ENCODE measurements around the gene ITGA3.
A peak's percentile ranks its signal among the peaks of the same experiment; 100 is the strongest.

Gene ITGA3

DNA sequence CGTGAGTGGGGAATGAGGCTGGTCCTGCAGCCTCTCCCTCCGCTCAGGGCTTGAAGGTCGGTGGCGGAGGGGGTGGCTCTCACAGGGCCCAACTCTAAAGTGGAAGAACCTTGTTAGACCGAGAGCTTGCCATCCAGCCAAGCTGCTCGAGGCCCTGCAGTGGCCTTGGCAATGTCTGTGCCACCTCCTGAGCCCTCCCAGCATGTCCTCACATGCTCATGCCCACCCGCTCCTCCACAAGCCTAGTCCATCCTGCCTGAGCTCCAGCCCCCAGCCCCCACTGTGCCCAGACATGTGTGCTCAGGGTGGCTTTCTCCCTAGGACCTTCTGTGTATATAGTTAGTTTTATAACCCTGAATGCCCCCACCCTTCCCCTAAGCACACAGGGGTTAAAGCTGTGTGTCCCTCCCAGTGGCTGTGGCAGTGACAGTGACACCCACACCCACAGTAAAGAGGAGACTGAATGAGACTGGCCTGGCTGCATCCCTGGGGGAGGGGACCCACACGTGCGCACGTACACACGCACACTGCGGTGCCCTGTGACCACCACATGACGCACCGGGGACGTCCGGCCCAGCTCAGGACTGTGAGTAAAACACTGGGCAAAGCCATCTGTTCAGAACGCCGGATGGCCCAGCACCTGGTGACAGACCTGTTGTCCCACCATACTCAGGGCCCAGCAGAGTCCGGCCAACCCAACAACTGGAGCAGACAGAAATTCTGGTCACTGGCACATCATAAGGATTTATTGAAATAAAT is 54.9 kb downstream of the ITGA3 start:
- no peak for DNase-seq (ENCODE audit: low read depth)

GRCh38 chr17:50111673-50112655 is 56.1 kb downstream of the ITGA3 start:
- DNase-seq (ENCODE audit: low read depth) = no peak

DNA sequence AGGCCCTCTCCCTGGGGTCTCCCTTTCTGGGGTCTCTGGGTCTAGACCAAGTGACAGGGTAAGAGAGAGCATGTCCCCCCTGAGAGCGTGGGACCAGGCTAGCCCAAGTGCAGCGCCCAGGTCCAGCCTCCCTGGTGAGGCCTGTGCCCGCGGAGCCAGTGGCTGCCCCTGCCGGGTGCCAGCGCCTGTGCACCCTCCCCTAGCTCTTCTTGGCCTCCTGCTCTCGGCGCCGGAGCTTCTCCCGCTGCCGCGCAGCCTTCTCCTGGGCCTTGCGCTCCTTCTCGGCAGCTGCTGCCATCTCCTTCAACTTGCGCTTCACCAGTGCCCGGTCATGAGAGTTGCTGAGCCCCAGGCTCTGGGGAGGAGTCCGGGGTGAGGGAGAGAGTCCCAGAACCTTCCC is 56.8 kb downstream of the ITGA3 start:
- no peak for DNase-seq (ENCODE audit: low read depth)

DNA sequence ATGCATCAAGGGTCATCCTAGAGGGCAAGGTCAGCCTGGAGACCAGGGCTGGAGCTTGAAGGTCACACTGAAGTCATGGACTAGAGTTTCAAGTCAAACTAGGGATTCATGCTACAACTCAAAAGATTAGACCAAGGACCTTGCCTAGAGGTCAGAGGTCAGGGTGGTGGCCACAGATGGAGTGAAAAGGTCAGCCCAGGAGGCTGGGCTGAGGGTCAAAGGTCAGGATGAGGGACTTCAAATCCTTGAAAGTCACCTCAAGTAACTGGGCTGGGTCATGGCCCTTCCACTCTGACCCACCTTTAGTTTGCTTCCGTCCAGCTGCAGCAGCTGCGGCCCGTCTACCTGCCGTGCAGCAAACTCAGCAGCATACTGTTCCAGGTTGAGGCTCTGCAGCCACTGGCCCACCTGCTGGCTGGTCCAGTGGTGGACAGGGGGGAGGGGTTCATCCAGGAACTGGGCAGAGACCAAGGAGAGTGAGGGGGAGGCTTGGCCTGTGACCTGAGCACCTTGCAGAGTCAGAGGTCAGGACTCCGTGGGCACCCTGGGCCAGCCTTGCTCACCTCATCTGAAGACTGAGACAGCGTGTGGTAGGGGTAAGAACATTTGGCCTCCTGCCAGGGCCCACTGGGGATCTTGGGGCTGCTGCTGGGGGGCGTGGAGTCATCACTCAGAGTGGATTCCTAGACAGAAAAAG is 57.9 kb downstream of the ITGA3 start:
- no peak for DNase-seq (ENCODE audit: low read depth)

- no peak for DNase-seq (ENCODE audit: low read depth)
Measured at GRCh38 chr17:50114401-50114800, 58.5 kb downstream of the ITGA3 start.

DNA sequence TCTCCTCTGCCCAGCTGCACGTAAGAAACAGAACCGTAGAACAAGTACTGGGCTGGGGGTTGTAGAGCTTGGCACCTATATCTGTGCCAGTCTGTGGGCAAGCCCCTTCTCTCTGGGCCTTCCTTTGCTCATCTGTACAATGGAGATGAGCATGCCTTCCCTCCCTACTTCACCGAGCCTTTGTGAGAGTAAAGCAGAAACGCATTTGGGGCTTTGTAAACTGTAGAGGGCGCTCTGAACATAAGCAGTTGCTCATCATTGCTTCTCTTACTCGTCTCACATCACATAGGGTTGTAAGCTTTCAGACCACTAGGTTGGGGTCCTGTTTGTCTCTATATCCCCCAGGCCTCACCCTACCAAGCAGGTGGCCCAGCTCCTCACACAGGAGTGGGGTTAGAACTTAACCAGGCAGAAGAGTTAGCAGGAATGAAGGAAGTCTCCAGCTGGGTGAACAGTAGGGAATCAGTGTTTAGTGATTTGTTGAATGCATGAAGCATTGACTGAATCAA is 59.0 kb downstream of the ITGA3 start:
- peak; percentile 33 for DNase-seq (ENCODE audit: low read depth)

GRCh38 chr17:50115756-50116155 is 59.8 kb downstream of the ITGA3 start:
- no peak for DNase-seq (ENCODE audit: low read depth)

DNA sequence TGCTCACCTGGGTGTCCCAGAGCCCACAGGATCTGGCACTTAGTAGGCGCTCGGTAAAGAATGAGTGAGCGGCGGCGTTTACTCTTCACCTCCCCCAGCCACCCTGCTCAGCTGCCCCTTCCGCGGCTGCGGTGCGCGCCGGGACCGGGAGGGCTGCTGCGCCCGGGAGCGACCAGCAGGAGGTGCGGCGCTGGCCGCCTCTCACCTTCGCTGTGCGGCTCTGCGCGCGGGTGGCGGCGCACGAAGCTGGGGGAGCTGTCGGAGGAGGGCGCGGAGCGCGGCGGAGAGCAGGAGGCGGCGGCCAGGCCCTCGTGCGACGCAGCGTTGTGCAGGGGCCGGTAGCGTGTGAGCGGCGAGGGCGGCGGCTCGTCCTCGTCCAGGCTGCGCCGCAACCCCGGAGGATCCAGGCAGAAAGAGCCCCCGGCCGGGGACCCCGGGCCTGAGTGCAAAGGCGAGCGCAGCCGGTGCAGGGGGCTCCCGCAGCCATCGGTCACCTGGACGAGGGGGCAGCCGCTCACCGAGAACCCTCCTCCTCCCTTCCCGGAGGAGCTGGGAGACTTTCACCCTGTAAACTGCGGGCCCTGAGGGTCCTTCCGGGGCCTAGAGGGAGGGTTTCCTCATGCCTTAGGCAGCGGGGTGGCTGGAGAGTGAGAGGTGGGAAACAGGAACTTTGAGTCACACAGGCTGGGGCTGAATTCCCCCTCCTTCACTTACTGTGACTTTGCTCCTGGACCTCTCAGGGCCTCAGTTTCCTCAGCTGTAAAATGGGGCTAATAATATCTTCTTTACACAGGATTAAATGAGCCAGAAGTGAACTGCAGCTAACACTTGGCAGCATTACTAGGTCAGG is 61.5 kb downstream of the ITGA3 start:
- DNase-seq (ENCODE audit: low read depth) = no peak

GRCh38 chr17:50118076-50118827 is 62.3 kb downstream of the ITGA3 start:
- DNase-seq (ENCODE audit: low read depth) = no peak

DNA sequence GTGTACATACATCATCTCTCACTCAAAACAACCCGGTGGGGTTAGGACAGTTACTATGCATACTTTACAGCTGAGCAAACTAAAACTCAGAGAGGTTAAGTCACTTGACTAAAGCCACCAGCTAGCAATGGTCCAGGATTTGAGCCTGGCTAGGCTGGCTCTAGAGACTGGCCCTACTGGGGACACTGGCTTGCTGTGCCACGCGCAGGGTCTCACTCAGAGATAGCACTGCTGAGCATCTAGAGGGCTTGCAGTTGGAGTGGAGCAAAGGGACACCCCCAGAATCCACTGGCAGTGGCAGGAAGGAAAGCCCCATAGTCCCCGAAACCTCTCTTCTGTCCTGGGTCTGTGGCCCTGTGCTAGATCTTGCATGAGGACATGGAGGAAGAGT is 62.9 kb downstream of the ITGA3 start:
- DNase-seq (ENCODE audit: low read depth) = no peak

DNA sequence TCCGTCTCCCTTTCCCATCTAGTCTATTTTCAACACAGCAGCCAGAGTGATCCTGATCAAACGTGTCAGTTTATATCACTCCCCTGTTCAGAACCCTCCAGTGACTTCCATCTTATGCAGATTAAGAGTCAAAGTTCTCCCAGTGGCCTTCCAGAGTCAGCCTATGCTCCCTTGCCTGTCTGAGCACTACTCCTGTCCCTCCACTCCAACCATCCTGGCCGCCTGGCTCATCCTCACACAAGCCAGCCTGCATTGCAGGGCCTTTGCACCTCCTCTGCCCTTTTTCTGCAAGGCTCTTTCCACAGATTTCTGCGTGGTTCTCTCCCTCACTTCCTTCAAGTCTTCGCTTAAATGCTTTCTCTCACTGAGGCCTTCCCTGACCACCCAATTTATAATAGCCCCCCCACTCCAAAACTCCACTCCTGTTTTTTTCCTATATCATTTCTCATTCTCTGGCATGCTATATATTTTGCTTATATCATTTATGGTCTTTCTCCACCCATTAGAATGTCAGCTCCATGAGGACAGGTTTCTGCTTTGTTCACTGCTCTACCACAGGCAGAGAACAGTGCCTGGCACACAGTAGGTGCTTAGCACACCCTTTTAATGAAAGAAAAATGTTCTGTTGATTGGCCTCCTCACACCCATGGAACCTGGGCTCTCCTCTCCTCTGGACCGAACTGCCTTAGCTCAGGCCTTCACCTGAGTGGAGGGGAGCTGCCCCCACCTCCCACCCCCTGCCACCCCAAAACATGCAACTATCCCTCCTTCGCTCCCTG is 64.8 kb downstream of the ITGA3 start:
- no peak for DNase-seq (ENCODE audit: low read depth)

GRCh38 chr17:50122945-50123344 is 67.0 kb downstream of the ITGA3 start:
- no peak for DNase-seq (ENCODE audit: low read depth)

- no peak for DNase-seq (ENCODE audit: low read depth)
Measured at GRCh38 chr17:50123649-50124349, 67.9 kb downstream of the ITGA3 start.

DNA sequence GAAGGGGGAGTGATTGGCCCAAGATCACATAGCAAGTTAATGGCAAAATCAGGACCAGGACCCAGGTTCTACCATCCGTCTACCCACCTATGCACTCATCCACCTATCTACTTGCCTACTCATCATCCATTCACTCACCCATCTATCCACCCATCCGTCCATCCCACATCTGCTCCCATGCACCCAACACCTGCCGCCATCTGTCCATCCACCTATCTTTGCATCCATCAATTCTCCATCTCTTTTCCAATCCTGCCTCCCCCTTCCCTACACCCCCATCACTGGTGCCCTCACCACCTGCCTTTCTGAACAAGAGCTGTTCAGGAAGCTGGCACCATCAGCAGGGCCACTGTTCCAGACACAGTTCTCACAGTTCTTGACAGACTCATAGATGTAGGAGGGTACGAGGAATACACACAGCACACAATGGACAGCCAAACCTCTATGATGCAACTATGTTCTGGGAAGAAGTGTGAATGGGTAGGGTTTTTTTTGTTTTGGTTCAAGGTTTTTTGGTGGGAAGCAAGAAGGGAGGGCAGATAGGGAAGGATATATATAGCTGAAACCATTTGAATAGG is 69.6 kb downstream of the ITGA3 start:
- DNase-seq (ENCODE audit: low read depth) = no peak

DNA sequence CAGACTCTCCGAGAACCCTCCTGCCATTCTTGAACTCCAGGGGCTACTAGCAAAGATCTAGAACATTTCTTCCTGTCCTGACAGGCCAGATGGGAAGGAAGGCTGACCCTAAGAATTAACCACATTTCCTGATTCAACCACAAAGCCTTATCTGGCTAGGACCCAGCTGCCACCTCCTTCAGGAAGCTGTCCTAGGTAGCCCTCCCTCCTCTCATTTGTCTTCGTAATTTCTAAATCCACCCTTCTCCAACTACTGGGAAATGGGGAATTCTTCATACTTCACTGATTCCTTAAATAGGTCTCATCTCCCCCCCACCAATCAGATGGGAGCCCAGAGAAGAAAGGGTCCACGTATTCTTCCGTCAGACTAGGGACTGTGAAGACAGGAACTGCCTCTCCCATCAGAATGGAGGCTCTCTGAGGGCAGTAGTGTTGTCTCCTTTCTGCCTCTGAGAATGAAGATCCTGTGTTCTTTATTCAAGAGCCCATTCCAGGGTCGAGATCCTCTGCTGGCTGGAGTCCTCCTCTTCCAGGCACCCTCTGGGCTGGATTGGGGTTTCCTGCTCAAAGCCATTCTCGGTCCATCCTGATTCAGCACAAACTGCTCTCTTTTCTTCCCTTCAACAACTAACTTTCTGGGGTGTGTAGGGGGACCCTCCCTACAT is 71.9 kb downstream of the ITGA3 start:
- DNase-seq (ENCODE audit: low read depth) = no peak

- no peak for DNase-seq (ENCODE audit: low read depth)
Measured at GRCh38 chr17:50128441-50129352, 72.8 kb downstream of the ITGA3 start.

DNA sequence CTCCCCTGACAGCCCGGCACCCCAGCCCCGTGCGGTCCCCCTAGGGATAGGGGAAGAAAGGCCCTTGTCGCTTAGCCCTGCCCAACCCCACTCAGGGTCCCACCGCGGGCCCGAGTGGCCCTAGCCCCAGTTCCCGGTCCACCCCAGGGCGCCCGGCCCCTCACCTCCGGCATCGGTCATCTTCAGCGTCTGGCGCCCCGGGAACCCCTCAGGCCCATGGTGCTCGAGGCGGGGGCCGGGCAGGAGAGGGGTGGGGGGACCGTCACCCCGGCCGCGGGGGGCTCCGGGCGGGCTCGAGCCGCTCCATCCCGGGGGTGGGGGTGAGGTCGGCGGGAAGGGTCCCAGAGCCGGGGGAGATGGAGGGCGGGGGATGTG is 73.4 kb downstream of the ITGA3 start:
- DNase-seq (ENCODE audit: low read depth) = no peak
